IMR-90 (cell line): ENCODE measurements around the gene AUH. TPM values are rescaled to one million over a fixed set of nuclear protein-coding genes. Genes with fewer than 3 reads are reported as not detected.

Experiments used
- MAZ ChIP-seq: IDR thresholded peaks from 2 replicates; pipeline ENCODE4 v1.6.1; 2012; ENCODE audit warnings: low read depth, mild to moderate bottlenecking, low read length, improper control_type of control experiment, moderate library complexity, borderline replicate concordance
- RFX5 ChIP-seq: IDR thresholded peaks from 2 replicates; pipeline ENCODE4 v1.8.0; 2012; ENCODE audit warnings: low read depth, mild to moderate bottlenecking, low read length, moderate library complexity
- polyA plus RNA-seq, 3 experiments: library from polyadenylated mRNA; depleted of rRNA; stranded (reverse); fragments of >200 nt; gene quantifications; 2 replicates each; pipeline ENCODE4 v1.2.3, GENCODE V29; 2012; ENCODE audit warnings: low replicate concordance in 1 of 3
- total RNA-seq: library from RNA; depleted of rRNA; stranded (reverse); fragments of >200 nt; gene quantifications from 2 replicates; pipeline ENCODE4 v1.2.3, GENCODE V29; 2012; rRNA removed

AUH gene
- total and polyA plus RNA-seq, 2 of the 4 experiments (the other 2 are of a cell fraction) = 5.9 to 8.1 TPM

DNA sequence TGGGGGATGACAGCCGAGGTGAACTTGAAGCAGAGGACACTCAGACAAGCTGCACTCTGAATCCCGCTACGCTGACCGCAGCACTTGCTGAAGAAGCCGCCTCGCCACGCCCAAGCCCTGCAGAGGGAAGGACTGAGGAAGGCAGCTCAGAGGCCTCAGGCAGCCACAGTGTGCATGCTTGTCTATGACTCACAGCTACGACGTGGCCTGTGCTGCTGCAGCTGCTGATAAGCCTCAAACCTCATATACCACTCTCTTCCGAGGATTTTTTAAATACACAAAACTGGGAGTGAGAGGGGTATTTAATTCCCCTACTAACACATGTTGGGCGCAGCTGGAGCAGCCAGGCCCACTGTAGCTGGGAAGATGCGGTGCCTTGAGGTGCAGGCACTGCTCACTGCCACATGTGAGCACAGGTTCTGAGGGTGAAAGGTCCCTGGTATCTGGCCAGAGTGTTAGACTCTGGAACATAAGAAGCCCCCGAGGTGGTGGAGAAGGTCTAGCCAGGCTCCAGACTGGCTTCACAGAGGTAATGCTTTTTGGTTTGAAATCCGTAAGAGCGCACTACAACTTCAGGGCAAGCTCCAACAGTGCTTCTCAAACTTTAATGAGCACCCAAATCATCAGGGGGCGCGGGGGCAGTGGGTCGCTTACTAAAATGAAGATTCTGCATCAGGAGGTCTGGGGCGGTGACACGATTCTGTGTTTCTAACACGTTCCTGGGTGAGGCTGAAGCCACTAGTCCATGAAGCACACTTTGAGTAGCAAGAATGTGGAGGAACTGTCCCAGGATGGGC lies 196.8 kb downstream of the AUH start (continued):
- no peak for TF ChIP-seq RFX5
- TF ChIP-seq MAZ = no peak

Other genes starting within 250 kb of the AUH start
- 27.6 and 29.4 TPM in 2 replicates for gene NFIL3, start 61.9 kb upstream of the AUH start, total RNA-seq
- 20.8 and 27.7 TPM in 2 replicates for gene NFIL3, start 61.9 kb upstream of the AUH start, polyA plus RNA-seq (2012; rRNA removed)